Adipose tissue (tissue), 3 donors: ENCODE data around the gene NBR1. TPM values are rescaled to one million over a fixed set of nuclear protein-coding genes. Genes with fewer than 3 reads are reported as not detected.
"Not testable (repeated sequence)": the region's sequence is repeated elsewhere in the genome, so short reads cannot be mapped to it uniquely, and the experiment has no call there.

Experiments
- H3K27ac ChIP-seq: one replicate; pipeline ENCODE4 v1.5.1; 2013; ENCODE audit warnings: low read depth, low read length
- WGBS, 3 donors: extraction: QIAGEN DNeasy Blood & Tissue Kit; methylation state at CpG; one replicate each; pipeline ENCODE4 v1.1.7; 2013; 5-methylcytosine and 5-hydroxymethylcytosine counted together
- polyA plus RNA-seq, 3 donors: library from polyadenylated mRNA; stranded (reverse); fragments of 200-250 nt; gene quantifications; one replicate each; pipeline ENCODE4 v1.2.3, GENCODE V29; 2013
- donor health status: healthy with polysubstance abuse.
- donor health status: Bipolar disorder and iron deficiency.
- donor health status: healthy.

NBR1 gene
- 10 to 100 TPM; 20.9 to 48.0 (median 30.2) TPM for polyA plus RNA-seq

- WGBS, 3 donors = 0 to 1% (median 0%) methylated on average over 41 of the region's 41 CpGs
- peak within 1 kb of the TSS; percentile 90 for H3K27ac ChIP-seq
Observed at GRCh38 chr17:43170766-43171585, at the start of gene NBR1. Gene NBR1 (plus strand): TSS chr17:43171214. CDS start chr17:43175800, 4,586 bp downstream.

- no peak within 1 kb of the TSS for H3K27ac ChIP-seq
- WGBS, 3 donors = 2 to 3% (median 2%) methylated on average over 37 to 38 of the region's 38 CpGs
Observed at GRCh38 chr17:43125133-43125966, 45.7 kb upstream of the NBR1 start, which contains the start of gene BRCA1. Gene BRCA1 (minus strand): TSS chr17:43125364. CDS start chr17:43124096, 1,268 bp downstream.

GRCh38 chr17:43125967-43126910, 44.8 kb upstream of the NBR1 start:
- WGBS, 3 donors = 69 to 82% (median 80%) methylated on average over 48 to 59 of the region's 59 CpGs
- no peak overlapping the region for H3K27ac ChIP-seq

- H3K27ac ChIP-seq = no peak overlapping the region
- 96 to 98% (median 97%) methylated on average over 18 to 24 of the region's 24 CpGs for WGBS, 3 donors
Observed at GRCh38 chr17:43126911-43127290, 44.1 kb upstream of the NBR1 start.

- H3K27ac ChIP-seq = not testable (repeated sequence)
- WGBS, 3 donors = 83 to 96% (median 88%) methylated on average over 6 of the region's 6 CpGs
Observed at GRCh38 chr17:43127333-43127876, 43.6 kb upstream of the NBR1 start.

GRCh38 chr17:43129671-43130010, 41.4 kb upstream of the NBR1 start:
- 26 to 39% (median 39%) methylated on average over 11 of the region's 11 CpGs for WGBS, 3 donors
- H3K27ac ChIP-seq = no peak overlapping the region

GRCh38 chr17:43132117-43132516, 38.9 kb upstream of the NBR1 start:
- 62 to 76% (median 71%) methylated on average over 2 of the region's 2 CpGs for WGBS, 3 donors
- no peak overlapping the region for H3K27ac ChIP-seq

GRCh38 chr17:43133439-43133838, 37.6 kb upstream of the NBR1 start:
- WGBS, 3 donors = 86 to 100% (median 97%) methylated on average over 5 of the region's 5 CpGs

GRCh38 chr17:43134774-43135453, 36.1 kb upstream of the NBR1 start:
- H3K27ac ChIP-seq = no peak overlapping the region
- 94 to 96% (median 95%) methylated on average over 25 of the region's 25 CpGs for WGBS, 3 donors

More at GRCh38 chr17:43133439-43133838, 37.6 kb upstream of the NBR1 start:
- H3K27ac ChIP-seq = not testable (repeated sequence)

GRCh38 chr17:43135454-43135819, 35.6 kb upstream of the NBR1 start:
- 94 to 96% (median 95%) methylated on average over 19 of the region's 19 CpGs for WGBS, 3 donors
- H3K27ac ChIP-seq = no peak overlapping the region

- H3K27ac ChIP-seq = not testable (repeated sequence)
- 58 to 79% (median 59%) methylated on average over 3 of the region's 3 CpGs for WGBS, 3 donors
Observed at GRCh38 chr17:43136574-43136973, 34.4 kb upstream of the NBR1 start.

GRCh38 chr17:43138531-43138930, 32.5 kb upstream of the NBR1 start:
- H3K27ac ChIP-seq = not testable (repeated sequence)
- 81 to 86% (median 85%) methylated on average over 4 of the region's 4 CpGs for WGBS, 3 donors

GRCh38 chr17:43140396-43141332, 30.4 kb upstream of the NBR1 start:
- WGBS, 3 donors = 61 to 86% (median 78%) methylated on average over 11 of the region's 11 CpGs
- H3K27ac ChIP-seq = no peak overlapping the region

- H3K27ac ChIP-seq = no peak overlapping the region
- 47 to 96% (median 94%) methylated on average over 5 of the region's 5 CpGs for WGBS, 3 donors
Observed at GRCh38 chr17:43142153-43142552, 28.9 kb upstream of the NBR1 start.

GRCh38 chr17:43143201-43143600, 27.8 kb upstream of the NBR1 start:
- H3K27ac ChIP-seq = no peak overlapping the region
- WGBS, 3 donors = 81 to 90% (median 88%) methylated on average over 5 of the region's 5 CpGs

GRCh38 chr17:43146649-43147048, 24.4 kb upstream of the NBR1 start:
- 88 to 95% (median 89%) methylated on average over 4 of the region's 4 CpGs for WGBS, 3 donors
- H3K27ac ChIP-seq = no peak overlapping the region
